Measurements from ENCODE around the gene AKT1. TPM values are rescaled to one million over a fixed set of nuclear protein-coding genes. Genes with fewer than 3 reads are reported as not detected.

Gene AKT1
- total and polyA plus RNA-seq, 2 of the 13 experiments (the other 11 are each of a cell fraction or from before 2014, with no cell fraction given) = 96.2 to 116 TPM

DNA sequence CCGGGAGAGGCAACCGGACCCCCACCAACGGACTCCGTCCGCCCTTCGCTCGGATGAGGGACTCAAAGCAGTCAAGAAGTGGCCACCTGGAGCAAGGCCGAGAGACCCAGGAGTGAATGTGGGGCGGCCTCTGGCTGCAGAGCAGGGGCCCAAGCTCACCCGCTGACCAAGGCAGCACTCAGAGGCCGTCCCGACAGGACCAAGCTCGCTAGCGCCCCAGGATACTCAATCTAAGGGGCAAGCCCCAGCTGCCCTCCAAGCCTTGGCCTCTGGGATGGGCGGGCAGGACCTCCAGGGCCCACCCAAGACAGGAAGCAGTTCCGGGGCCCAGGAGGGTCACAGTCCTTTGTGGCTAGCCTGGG, 936 bp downstream of the AKT1 start (continued):
- TF ChIP-seq ZNF543 (CRISPR knock-in tag; IDR thresholded peaks at IDR 0.05) = no peak
- no peak for TF ChIP-seq ZBTB20 (CRISPR knock-in tag; IDR thresholded peaks at IDR 0.05; ENCODE audit: borderline replicate concordance, low read depth)
- TF ChIP-seq HIVEP1 (CRISPR knock-in tag; IDR thresholded peaks at IDR 0.05) = 0 out of 2 replicates have a peak, but pooled peaks have one; percentile 9
- no peak for TF ChIP-seq HNF1A (IDR thresholded peaks at IDR 0.05; ENCODE audit: low read depth)
- TF ChIP-seq HNF1A (CRISPR knock-in tag; IDR thresholded peaks at IDR 0.05; ENCODE audit: borderline replicate concordance) = no peak
- no peak for TF ChIP-seq ZNF207 (IDR thresholded peaks at IDR 0.05; ENCODE audit: borderline replicate concordance)
- TF ChIP-seq ZNF160 (CRISPR knock-in tag; IDR thresholded peaks at IDR 0.05) = no peak
- no peak for TF ChIP-seq NFIC (IDR thresholded peaks at IDR 0.05; ENCODE audit: low read length)
- TF ChIP-seq, protein P1, sequence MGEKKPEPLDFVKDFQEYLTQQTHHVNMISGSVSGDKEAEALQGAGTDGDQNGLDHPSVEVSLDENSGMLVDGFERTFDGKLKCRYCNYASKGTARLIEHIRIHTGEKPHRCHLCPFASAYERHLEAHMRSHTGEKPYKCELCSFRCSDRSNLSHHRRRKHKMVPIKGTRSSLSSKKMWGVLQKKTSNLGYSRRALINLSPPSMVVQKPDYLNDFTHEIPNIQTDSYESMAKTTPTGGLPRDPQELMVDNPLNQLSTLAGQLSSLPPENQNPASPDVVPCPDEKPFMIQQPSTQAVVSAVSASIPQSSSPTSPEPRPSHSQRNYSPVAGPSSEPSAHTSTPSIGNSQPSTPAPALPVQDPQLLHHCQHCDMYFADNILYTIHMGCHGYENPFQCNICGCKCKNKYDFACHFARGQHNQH (CRISPR knock-in tag; IDR thresholded peaks at IDR 0.05) = 0 out of 2 replicates have a peak, but pooled peaks have one; percentile 20
- TF ChIP-seq ZNF790 (CRISPR knock-in tag; IDR thresholded peaks at IDR 0.05; ENCODE audit: borderline replicate concordance) = no peak
- no peak for TF ChIP-seq HOXA7 (CRISPR knock-in tag; IDR thresholded peaks at IDR 0.05)
- no peak for TF ChIP-seq ZFP36L1 (CRISPR knock-in tag; IDR thresholded peaks at IDR 0.05)
- TF ChIP-seq, protein P2, sequence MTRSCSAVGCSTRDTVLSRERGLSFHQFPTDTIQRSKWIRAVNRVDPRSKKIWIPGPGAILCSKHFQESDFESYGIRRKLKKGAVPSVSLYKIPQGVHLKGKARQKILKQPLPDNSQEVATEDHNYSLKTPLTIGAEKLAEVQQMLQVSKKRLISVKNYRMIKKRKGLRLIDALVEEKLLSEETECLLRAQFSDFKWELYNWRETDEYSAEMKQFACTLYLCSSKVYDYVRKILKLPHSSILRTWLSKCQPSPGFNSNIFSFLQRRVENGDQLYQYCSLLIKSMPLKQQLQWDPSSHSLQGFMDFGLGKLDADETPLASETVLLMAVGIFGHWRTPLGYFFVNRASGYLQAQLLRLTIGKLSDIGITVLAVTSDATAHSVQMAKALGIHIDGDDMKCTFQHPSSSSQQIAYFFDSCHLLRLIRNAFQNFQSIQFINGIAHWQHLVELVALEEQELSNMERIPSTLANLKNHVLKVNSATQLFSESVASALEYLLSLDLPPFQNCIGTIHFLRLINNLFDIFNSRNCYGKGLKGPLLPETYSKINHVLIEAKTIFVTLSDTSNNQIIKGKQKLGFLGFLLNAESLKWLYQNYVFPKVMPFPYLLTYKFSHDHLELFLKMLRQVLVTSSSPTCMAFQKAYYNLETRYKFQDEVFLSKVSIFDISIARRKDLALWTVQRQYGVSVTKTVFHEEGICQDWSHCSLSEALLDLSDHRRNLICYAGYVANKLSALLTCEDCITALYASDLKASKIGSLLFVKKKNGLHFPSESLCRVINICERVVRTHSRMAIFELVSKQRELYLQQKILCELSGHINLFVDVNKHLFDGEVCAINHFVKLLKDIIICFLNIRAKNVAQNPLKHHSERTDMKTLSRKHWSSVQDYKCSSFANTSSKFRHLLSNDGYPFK (CRISPR knock-in tag; IDR thresholded peaks at IDR 0.05; ENCODE audit: borderline replicate concordance) = no peak
- TF ChIP-seq ZNF33A (CRISPR knock-in tag; IDR thresholded peaks at IDR 0.05; ENCODE audit: borderline replicate concordance) = no peak
- no peak for TF ChIP-seq CERS6 (CRISPR knock-in tag; IDR thresholded peaks at IDR 0.05)
- no peak for TF ChIP-seq ZNF678 (CRISPR knock-in tag; IDR thresholded peaks at IDR 0.05)
- no peak for TF ChIP-seq SATB2 (CRISPR knock-in tag; IDR thresholded peaks at IDR 0.05)
- TF ChIP-seq TP53 (CRISPR knock-in tag; conservative IDR thresholded peaks at IDR 0.05) = no peak
- no peak for TF ChIP-seq ZNF30 (CRISPR knock-in tag; IDR thresholded peaks at IDR 0.05)
- TF ChIP-seq SMARCE1 (IDR thresholded peaks at IDR 0.05; ENCODE audit: borderline replicate concordance) = no peak
- TF ChIP-seq ZIK1 (CRISPR knock-in tag; IDR thresholded peaks at IDR 0.05; ENCODE audit: borderline replicate concordance, low read depth) = no peak
- TF ChIP-seq CREB3 (CRISPR knock-in tag; IDR thresholded peaks at IDR 0.05) = no peak
